Measurements from ENCODE around the gene MTFR1L.

- no peak for TF ChIP-seq POLR2A (IDR thresholded peaks at IDR 0.05)
- TF ChIP-seq POLR2AphosphoS5 (IDR thresholded peaks at IDR 0.05), result no peak
Measured at GRCh38 chr1:25836695-25837094, 16.9 kb downstream of the MTFR1L start.

All from stomach (tissue), 4 donors.